Activated gamma-delta T cell treated with Interleukin-2 at 50 U/mL for 16 hours (primary cell): Measurements from ENCODE around the gene SPINT1.

Experiments
- DNase-seq: peaks from one replicate; pipeline ENCODE4 v3.0.0-alpha.2; 2020

Gene SPINT1

DNA sequence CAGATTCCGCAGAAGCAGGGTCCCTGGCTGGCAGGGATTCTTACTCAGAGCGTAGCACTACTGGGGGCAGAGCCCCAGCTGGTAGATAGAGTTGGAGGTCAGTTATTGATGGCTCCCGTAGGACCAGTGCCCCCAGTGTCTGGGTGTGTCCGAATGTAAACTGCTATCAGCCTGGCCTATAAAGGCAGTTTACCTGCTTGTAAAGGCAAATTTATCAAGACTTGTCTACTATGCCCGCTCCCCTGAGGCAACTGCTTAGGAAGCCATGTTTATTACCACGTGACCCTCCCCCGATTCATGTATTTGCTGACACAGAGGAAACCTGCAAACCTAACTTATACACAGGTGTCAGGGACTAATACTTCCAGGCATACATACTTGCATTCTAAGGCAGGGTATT, 14.7 kb upstream of the SPINT1 start:
- no peak for DNase-seq

DNA sequence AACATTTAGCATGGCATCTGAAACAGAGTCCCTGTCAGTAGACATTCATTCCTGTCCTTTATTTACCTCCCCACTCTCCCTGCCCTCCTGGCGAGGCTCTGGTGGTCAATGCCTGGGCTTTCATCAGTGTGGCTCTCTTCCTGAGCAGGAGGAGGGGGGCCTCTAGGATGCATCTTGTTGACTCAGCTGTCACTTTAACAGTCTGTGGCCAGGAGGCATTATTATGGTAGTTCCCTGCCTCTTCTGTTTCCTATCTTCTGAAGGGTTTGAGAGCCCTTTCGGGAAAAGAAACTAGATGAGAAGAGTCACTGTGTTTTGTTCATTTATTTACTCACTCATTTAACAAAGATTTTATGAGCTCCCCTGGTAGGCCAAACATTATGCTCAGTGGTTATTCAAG, 13.0 kb upstream of the SPINT1 start:
- DNase-seq, result no peak

DNA sequence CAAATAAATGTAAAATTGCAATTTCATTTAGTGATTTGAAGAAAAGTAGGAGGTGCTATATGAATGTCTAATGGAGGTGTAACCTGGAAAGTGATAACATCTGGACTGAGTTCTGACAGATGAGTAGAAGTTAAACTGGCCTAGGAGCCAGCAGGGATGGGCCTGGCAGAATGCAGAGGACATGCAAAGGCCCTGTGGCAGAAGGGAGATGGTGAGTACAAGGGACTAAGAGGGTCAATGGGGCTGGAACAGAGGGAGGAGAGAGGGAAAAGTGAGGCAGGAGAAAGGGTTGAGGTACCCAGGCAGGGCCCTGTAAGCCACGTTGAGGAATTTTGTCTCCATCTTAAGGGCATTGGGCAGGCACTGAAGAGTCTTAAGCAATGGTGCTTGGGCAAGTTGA, 12.0 kb upstream of the SPINT1 start:
- DNase-seq, result no peak

DNA sequence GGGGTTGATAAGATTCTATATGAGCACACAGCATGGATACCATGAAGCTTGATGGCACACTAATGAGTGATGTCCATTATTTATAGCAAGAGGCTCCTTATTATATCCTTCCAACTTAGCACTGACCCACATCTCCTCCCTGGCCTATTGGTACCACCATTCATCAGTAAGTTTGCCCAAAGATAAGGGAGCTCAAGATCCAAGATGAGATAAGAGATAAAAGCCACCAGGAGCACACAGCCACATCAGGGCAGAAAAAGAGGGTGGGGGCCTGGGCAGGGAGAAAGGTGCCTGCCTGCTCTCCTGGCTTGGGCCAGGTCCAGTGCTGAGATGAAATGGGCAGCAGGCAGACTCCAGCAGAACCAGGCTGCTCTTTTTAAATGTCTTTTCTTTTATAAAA, 10.9 kb upstream of the SPINT1 start:
- DNase-seq, result no peak

DNA sequence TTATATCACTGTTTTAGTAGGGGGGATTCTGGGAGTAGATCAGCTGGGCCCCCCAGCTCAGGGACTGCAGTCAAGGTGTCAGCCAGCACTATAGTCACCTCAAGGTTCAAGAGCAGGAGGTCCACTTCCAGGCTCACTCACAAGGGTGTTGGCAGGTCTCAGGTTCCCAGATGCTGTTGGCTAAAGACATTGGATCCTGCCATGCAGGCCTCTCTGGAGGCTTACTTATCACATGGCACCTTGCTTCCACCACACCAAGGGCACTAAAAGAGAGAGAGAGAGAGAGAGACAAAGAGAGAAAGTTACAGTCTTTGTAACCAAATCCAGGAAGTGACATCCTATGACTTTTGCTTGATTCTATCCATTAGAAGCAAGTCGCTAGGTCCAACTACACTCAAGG, 7.8 kb upstream of the SPINT1 start:
- no peak for DNase-seq

DNA sequence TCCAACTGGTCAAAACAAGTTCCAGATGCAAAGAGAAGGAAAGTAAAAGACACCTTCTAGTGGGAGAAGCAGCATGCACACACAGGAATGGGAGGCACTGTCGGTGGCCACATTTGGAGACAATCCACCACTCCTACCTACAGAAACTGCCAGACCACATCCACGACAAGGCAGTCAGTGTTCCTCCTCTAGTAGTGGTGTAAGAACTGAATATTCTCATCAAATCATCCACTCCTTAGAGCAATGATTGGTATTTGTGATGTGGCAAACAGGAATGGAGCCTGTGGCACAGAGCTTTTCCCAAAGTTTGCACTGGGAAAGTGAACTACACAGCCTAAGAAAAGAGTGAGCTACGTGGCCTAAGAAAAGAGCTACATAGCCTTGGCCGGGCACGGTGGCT, 5.1 kb upstream of the SPINT1 start:
- no peak for DNase-seq

DNA sequence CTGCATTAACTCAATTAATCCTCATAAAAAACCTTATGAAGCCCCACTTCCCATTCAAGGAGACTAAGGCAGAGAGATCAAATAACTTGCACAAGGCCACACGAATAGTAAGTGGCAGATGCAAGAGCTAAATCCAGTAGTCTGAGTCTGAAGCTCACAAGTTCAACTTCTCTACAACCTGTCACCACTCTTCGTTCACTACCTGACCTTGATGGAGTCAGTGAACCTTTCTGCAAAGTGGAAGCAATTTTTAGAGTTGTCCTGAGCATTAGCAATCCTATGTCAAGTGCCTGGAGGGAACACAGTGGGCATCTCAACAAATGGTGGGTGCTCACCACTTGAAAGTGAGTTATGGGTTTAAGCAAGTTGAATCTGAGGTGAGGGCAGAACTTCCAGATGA, 2.1 kb upstream of the SPINT1 start:
- no peak for DNase-seq

DNA sequence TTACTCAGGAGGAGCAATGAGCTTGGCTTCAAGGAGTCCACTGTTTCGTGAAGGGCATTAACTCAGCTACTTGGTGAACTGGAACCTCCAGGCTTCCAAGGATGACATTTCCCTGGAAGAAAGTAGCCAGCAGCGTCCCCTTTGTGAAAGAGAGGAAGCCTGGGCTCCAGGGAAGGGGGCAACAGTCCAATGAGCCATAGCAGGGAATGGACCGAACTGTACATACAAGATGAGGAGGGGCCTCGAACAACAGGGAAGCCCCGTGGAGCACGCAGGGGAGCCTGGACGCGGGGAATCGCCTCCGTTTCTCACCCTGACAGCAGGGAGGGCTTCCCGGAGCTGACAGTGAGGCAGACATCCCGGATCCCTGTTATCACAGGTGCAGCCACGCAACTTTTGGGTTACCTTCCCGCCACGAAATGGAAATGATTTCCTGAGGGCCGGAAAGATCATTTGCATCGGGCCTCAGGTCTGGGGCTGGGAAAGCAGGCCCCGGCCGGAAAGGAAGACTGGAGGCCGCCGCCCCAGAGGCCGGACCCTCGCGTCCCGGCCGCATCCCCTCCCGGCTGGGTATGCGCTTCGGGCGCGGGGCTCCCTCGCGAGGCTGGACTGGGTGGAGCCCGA, 475 bp upstream of the SPINT1 start:
- DNase-seq, result no peak

DNA sequence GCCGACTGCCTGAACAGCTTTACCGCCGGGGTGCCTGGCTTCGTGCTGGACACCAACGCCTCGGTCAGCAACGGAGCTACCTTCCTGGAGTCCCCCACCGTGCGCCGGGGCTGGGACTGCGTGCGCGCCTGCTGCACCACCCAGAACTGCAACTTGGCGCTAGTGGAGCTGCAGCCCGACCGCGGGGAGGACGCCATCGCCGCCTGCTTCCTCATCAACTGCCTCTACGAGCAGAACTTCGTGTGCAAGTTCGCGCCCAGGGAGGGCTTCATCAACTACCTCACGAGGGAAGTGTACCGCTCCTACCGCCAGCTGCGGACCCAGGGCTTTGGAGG, 815 bp downstream of the SPINT1 start:
- DNase-seq, result peak; percentile 21

DNA sequence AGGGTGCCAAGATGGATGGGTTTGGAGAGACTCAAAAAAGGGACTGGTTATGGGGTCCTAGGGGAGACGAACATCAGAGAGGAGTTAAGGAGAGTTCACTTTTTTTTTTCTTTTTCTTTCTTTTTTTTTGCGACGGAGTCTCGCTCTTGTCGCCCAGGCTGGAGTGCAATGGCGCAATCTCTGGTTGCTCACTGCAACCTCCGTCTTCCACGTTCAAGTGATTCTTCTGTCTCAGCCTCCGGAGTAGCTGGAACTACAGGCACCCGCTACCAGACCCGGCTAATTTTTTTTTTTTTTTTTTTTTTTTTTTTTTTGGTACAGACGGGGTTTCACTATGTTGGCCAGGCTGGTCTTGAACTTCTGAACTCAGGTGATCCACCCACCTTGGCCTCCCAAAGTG, 1.2 kb downstream of the SPINT1 start:
- no peak for DNase-seq

DNA sequence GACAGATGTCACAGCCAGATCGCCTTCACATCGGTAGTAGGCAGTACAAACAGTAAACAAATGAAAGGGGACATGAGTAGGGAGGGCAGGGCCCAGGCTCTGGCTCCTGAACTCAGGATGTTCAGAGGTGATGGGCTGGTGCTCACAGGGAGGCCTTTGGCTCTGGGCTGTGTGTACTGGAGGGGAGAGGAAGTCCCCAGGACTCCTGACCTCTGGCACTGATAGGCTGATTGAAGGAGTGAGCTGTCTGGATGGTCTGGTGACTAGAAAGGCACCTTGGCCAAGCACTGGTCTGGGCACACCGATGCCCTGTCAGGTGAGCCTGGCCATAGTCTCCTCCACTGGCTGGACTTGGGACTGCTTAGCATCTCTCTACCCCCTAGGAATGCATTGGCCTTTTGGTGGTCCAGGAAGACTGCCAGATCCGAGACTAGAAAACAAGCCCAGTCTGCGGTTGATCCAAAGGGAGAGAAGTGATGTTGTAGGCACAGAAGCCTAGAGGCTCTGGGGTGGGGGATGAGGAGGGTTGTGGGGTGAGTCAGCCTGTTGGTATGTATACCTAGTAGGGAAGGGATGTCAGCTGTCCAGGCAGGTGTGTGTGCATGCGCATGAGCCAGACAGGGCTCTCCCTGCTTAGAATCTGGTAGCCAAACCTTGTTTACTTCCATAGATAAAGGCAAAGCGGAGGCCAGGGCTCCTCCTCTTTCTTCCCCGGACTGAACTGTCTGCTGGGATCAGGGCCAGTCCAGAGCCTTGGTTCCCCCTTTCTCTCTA, 1.9 kb downstream of the SPINT1 start:
- DNase-seq, result no peak

DNA sequence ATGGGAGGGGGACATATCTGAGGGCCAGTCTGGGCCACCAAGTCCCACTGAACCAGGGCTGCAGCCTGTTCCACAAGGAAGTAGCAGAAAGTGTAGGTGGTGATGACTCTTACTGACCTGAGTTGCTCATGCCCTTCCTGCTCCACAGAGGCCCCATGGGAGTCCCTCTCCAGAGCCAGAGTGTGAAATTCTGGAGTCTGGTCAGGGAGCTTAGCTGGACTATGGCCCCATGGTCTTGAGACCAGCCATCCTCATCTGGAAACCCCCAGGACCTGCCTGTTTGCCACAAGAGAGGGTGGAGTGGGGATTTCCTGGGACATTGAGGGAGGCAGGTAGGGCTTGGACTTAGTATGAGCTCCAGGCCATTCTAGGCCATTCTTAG, 3.0 kb downstream of the SPINT1 start:
- DNase-seq, result no peak

DNA sequence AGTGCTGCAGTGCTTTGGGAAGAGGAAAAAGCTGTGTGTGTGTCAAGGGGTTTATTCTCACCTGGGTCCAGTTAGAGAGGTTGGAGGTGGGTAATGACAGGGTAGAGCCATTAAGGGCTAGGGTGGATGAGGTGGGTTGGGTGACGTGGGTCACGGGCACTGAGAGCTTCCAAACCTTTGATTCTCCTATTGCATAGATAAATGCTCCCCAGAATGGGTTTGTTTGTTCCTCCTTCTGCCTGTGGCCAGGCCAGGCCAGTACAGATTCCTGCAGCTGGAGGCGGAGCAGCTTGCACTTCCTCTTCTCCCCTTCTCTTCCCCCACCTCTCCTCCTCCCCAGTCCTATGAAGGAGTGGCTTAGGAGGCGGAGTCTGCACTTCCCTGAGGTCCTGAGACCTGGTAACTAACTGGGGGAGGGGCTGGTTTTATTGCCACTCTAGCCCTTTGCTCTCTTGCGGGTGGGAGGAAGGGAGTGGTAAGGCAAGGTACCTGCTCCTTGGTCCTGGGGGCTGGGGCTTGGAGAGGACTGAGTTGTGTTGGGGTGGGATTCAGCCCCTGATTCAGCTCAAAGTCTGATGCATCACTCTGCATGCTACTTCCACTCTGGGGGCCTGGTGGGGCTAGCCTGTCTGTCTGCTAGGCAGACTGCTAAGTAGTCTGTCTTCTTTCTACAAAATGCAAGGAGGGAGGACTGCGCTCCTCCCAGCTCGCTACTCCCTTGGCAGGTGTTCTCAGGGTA, 3.5 kb downstream of the SPINT1 start:
- no peak for DNase-seq

DNA sequence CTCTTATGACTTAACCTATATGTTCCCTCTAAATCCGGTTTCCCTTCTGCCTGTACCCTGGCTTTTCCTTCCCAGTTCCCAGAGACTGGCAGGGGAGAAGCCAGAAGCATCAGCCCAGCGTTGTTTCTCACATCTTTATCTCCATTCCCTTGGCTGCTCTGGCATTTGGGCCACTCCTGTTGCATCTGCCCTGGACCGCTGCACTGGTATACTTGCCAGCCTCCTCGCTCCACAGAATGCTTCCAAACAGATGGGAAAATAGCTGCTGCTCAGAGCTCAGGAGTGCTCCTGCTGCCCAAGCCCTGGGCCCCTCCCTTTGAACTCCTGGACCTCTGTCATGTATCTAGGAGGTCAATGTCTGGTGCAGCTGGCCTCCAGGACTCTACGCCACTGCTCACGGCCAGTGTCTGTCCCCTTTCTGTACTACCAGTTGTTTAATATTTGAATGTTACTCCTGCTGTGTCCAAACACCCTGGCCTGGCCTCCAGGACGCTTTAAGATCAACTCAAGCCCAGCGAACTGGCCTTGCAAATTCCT, 6.8 kb downstream of the SPINT1 start:
- no peak for DNase-seq

DNA sequence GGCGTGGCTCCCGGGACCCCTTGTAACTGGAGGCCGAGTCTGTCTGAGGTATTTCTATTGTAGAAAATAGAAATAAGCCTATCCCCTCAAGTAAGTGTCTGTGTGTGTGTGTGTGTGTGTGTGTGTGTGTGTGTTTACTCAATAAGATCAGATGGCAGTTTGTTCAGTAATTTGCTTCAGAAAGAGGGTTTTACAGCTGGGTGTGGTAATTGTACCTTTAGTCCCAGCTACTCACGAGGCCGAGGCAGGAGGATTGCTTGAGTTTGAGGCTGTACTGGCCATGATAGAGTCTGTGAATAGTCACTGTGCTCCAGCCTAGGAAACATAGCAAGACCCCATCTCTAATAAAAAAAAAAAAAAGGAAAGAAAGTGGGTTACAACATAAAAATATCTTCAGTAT, 8.7 kb downstream of the SPINT1 start:
- DNase-seq, result no peak

DNA sequence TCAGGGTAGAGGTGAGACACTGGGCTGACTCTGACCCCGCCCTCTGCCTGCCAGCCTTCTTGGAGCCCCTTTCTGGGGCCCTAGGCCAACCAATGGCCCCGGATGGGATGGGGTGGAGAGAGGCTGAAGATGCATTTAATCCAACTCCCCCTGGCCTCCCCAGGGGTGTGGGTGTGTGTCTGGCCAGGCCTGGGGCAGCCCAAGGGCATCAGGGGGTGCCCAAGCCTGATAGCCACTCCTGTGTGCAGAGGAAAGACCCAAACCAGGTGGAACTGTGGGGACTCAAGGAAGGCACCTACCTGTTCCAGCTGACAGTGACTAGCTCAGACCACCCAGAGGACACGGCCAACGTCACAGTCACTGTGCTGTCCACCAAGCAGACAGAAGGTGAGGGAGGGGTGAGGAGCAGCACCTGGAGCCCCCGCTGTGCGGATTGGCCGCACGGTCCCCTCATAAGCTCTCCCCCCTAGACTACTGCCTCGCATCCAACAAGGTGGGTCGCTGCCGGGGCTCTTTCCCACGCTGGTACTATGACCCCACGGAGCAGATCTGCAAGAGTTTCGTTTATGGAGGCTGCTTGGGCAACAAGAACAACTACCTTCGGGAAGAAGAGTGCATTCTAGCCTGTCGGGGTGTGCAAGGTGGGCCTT, 9.5 kb downstream of the SPINT1 start:
- DNase-seq, result no peak

DNA sequence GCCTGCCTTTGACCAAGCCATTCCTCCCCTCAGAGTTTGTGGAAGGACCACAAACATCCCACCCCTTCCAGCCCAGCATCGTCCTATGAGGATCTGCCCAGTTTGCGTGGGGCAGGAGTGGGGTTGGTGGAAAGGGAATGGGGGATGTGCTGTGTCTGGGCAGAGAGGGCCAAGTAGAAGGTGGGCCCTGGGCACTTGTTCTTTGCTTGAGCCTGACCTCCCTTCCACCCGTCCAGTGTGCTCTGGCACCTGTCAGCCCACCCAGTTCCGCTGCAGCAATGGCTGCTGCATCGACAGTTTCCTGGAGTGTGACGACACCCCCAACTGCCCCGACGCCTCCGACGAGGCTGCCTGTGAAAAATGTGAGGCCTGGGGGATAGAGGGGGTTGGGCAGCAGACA, 10.3 kb downstream of the SPINT1 start:
- DNase-seq, result no peak

DNA sequence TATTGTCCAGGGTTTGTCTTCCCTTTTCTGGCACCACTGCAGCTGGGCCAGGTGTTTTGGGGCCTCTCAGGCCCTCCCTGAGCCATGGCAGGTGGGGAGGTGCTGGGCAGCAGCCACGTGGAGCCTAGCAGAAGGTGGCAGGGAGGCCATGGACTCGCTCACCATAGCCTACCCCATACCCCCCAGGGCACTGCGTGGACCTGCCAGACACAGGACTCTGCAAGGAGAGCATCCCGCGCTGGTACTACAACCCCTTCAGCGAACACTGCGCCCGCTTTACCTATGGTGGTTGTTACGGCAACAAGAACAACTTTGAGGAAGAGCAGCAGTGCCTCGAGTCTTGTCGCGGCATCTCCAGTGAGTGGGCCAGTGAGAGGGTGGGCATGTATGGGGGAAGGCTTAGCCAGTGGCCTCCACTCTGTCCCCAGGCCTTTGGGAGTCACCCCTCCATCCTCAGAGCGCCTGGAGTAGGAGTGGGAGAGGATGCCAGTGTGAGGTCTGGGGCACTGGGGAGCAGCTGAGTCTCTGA, 11.9 kb downstream of the SPINT1 start:
- DNase-seq, result no peak

DNA sequence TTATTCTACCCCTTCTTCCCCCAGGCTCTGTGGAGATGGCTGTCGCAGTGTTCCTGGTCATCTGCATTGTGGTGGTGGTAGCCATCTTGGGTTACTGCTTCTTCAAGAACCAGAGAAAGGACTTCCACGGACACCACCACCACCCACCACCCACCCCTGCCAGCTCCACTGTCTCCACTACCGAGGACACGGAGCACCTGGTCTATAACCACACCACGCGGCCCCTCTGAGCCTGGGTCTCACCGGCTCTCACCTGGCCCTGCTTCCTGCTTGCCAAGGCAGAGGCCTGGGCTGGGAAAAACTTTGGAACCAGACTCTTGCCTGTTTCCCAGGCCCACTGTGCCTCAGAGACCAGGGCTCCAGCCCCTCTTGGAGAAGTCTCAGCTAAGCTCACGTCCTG, 12.9 kb downstream of the SPINT1 start:
- no peak for DNase-seq

DNA sequence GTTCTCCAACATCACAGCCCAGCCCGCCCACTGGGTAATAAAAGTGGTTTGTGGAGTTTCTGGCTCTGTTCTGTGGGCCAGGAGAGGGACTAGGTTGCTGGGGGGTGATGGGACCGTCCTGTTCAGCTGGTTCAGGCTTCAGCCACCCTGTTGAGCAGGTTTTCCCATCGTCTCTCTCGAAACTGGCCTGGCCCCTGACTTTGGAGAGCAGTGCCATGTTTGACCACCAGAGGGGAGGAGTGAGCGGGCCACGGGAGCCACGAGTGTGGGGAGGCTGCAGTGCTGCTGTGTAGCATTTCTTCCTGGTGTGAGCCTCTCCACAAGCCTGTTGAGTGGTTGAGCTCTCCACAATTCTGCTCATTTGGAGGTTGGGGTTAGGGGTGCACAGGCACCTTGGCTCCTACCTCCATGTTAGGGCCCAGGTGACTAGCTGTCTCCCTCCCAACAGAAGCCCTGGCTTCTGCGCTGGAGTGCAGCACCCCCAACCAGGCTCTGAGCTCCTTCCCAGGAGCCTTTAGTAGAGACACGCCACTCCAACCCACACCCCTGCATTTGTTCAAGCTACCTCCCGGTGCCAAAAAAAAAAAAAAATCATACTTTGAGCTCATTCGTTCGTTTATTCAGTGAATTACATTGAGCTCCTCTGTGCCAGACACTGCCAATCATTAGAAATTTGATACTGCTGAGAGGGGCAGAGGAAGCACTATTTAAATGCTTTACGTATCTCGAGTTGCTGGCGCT, 13.9 kb downstream of the SPINT1 start:
- peak; percentile 79 for DNase-seq

DNA sequence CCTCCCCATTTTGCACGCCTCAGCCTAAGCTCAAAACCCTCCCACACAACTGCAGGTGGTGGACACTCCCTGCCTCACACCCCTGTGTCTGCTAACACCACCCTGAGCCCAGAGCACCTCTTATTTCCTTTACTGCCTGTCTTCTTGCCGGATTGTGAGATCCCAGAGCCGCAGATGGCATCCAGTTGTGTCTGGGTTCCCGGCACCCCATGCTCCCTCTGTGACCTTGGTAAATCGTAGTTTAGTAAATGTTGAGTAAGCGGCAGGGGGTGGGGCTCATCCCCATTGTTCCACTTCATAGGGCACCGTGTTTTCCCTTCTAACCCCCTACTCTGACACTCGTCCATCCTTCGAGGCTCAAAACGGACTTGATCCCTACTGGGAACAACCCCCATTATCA, 14.9 kb downstream of the SPINT1 start:
- DNase-seq, result no peak

DNA sequence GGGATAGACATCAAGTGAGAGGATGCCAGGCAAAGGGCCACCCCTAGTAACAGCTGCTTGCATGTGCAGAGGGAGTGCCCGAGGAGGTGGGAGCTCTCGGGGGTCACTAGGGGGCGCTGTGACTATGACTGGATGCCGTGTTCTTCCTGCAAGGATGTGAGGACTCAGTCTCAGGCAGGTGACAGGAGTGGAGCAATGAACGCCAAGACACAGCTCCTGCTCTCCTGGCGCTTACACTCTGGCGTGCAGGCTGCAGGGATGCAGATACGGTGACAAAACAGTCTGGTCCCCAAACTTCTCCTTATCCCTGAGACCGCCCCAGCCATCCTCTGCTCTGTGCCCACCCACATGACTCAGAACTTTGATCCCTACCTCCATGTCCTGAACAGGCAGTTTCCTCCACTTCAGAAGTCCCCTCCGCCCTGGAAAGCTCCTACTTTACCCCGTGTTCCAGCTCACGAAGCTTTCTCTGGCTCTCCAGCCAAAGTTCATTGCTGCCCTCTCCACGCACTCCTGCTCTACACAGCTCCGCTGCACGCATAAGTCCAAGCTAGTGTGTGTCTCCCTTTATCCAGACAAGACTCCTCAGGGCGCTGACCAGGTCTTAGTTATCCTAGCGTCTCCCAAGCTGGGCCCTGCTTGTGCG, 15.5 kb downstream of the SPINT1 start:
- peak; percentile 83 for DNase-seq
